CD4-positive, alpha-beta T cell treated with Interleukin-6 for 4 hours (primary cell): ENCODE data around the gene PTPRE.

Source experiments
- DNase-seq: peaks from one replicate; pipeline ENCODE4 v3.0.0-alpha.2; 2020; ENCODE audit warnings: mixed read lengths

PTPRE gene

GRCh38 chr10:128049226-128050120 is 142.6 kb downstream of the PTPRE start:
- DNase-seq: no peak

- DNase-seq: no peak
These were observed 143.2 kb downstream of the PTPRE start for GRCh38 chr10:128050121-128050516.

GRCh38 chr10:128050936-128051335 is 144.0 kb downstream of the PTPRE start:
- no peak for DNase-seq

- DNase-seq: no peak
These were observed 144.6 kb downstream of the PTPRE start for GRCh38 chr10:128051548-128051947.

- DNase-seq: no peak
These were observed 145.8 kb downstream of the PTPRE start for GRCh38 chr10:128052696-128053095.

- DNase-seq: no peak
These were observed 146.5 kb downstream of the PTPRE start for GRCh38 chr10:128053356-128053755.

GRCh38 chr10:128054163-128054970 is 147.5 kb downstream of the PTPRE start:
- no peak for DNase-seq

- DNase-seq: no peak
These were observed 148.4 kb downstream of the PTPRE start for GRCh38 chr10:128055061-128055868.

GRCh38 chr10:128056303-128057050 is 149.6 kb downstream of the PTPRE start:
- no peak for DNase-seq

GRCh38 chr10:128058106-128058749 is 151.3 kb downstream of the PTPRE start:
- no peak for DNase-seq

- DNase-seq: no peak
These were observed 151.8 kb downstream of the PTPRE start for GRCh38 chr10:128058750-128059134.

GRCh38 chr10:128059266-128059981 is 152.5 kb downstream of the PTPRE start:
- DNase-seq: peak; percentile 23

GRCh38 chr10:128059982-128060293 is 153.0 kb downstream of the PTPRE start:
- no peak for DNase-seq

GRCh38 chr10:128060341-128061250 is 153.7 kb downstream of the PTPRE start:
- no peak for DNase-seq

GRCh38 chr10:128061306-128062300 is 154.7 kb downstream of the PTPRE start:
- DNase-seq: no peak

- no peak for DNase-seq
These were observed 155.5 kb downstream of the PTPRE start for GRCh38 chr10:128062331-128062880.

- peak; percentile 71 for DNase-seq
These were observed 156.1 kb downstream of the PTPRE start for GRCh38 chr10:128062881-128063563.

- no peak for DNase-seq
These were observed 156.8 kb downstream of the PTPRE start for GRCh38 chr10:128063736-128064107.
